IMR-90 (cell line): ENCODE data around the gene MRPL44. TPM values are rescaled to one million over a fixed set of nuclear protein-coding genes. Genes with fewer than 3 reads are reported as not detected.

Experiments used
- ATAC-seq: fragments of 200-7000 bp; cut with Tn5 transposase; 2 replicates; pipeline ENCODE4 v1.9.1; 2020; ENCODE audit warnings: low read depth, mild to moderate bottlenecking, moderate library complexity
- BruUV-seq: library from RNA; stranded (reverse); fragments of 400-500 nt; replicated peaks from 2 replicates; lab custom pipeline; 2021; lab: Mats Ljungman, UMichigan
- CTCF ChIA-PET: fragments of 300-600 bp; formaldehyde crosslinking; extraction: SDS; loops from one replicate; lab custom pipeline; 2021; ENCODE audit warnings: antibody characterized with exemption; lab: Yijun Ruan, JAX
- POLR2A ChIA-PET: fragments of 300-600 bp; sonication (Branson Sonifier 250); formaldehyde crosslinking; loops from one replicate; lab custom pipeline; 2022; ENCODE audit warnings: antibody characterized with exemption; ENCODE audit not compliant: unreplicated experiment; lab: Charles Lee
- DNase-seq: peaks from one replicate; pipeline ENCODE4 v3.0.0; 2013
- H2AFZ ChIP-seq: replicated peaks from 2 replicates; pipeline ENCODE3; 2013; ENCODE audit warnings: low read length, mild to moderate bottlenecking; ENCODE audit not compliant: poor library complexity
- H2AK5ac ChIP-seq: 2 replicates; pipeline ENCODE4 v1.6.1; 2013; ENCODE audit warnings: low read depth, low read length, inconsistent platforms
- H2AK9ac ChIP-seq: replicated peaks from 2 replicates; pipeline ENCODE3; 2013; ENCODE audit warnings: mild to moderate bottlenecking, low read depth, low read length, moderate library complexity; ENCODE audit not compliant: poor library complexity
- H2BK120ac ChIP-seq: 2 replicates; pipeline ENCODE4 v1.6.1; 2013; ENCODE audit warnings: low read depth, low read length, inconsistent platforms
- H2BK15ac ChIP-seq: 3 replicates; pipeline ENCODE4 v1.6.1; 2013; ENCODE audit warnings: low read depth, low read length, inconsistent platforms
- H2BK20ac ChIP-seq: 2 replicates; pipeline ENCODE4 v1.6.1; 2013; ENCODE audit warnings: low read depth, mild to moderate bottlenecking, inconsistent platforms, low read length, moderate library complexity
- H2BK5ac ChIP-seq: 2 replicates; pipeline ENCODE4 v1.6.1; 2013; ENCODE audit warnings: mild to moderate bottlenecking, low read depth, low read length, inconsistent platforms; ENCODE audit not compliant: poor library complexity, severe bottlenecking
- H3K14ac ChIP-seq: replicated peaks from 2 replicates; pipeline ENCODE4 v1.6.1; 2013; ENCODE audit warnings: low read depth, low read length, inconsistent platforms
- H3K18ac ChIP-seq: 2 replicates; pipeline ENCODE4 v1.6.1; 2013; ENCODE audit warnings: low read depth, low read length, control low read depth
- H3K23ac ChIP-seq: 2 replicates; pipeline ENCODE4 v1.6.1; 2013; ENCODE audit warnings: low read depth, low read length, inconsistent platforms
- H3K27ac ChIP-seq: 2 replicates; pipeline ENCODE4 v1.5.1; 2013; ENCODE audit warnings: mild to moderate bottlenecking, control low read depth, low read length; ENCODE audit not compliant: insufficient read depth
- H3K27me3 ChIP-seq: 2 replicates; pipeline ENCODE4 v1.6.1; 2013; ENCODE audit warnings: low read length; ENCODE audit not compliant: control insufficient read depth, insufficient read depth
- H3K36me3 ChIP-seq: 2 replicates; pipeline ENCODE4 v1.6.1; 2013; ENCODE audit warnings: low read length, mixed read lengths; ENCODE audit not compliant: control insufficient read depth, insufficient read depth
- H3K4ac ChIP-seq: 2 replicates; pipeline ENCODE4 v1.6.1; 2013; ENCODE audit warnings: low read depth, low read length, inconsistent platforms
- H3K4me1 ChIP-seq: 2 replicates; pipeline ENCODE4 v1.6.1; 2013; ENCODE audit warnings: low read length, mixed read lengths; ENCODE audit not compliant: control insufficient read depth, insufficient read depth
- H3K4me2 ChIP-seq: 2 replicates; pipeline ENCODE4 v1.6.1; 2013; ENCODE audit warnings: low read depth, mild to moderate bottlenecking, control low read depth, low read length, moderate library complexity
- H3K4me3 ChIP-seq: 2 replicates; pipeline ENCODE4 v1.5.1; 2013; ENCODE audit warnings: low read depth, mild to moderate bottlenecking, control low read depth, low read length, moderate library complexity; ENCODE audit not compliant: insufficient read depth
- H3K56ac ChIP-seq: 2 replicates; pipeline ENCODE4 v1.6.1; 2013; ENCODE audit warnings: low read length, inconsistent platforms; ENCODE audit not compliant: insufficient read depth; ENCODE audit errors: extremely low read depth
- H3K79me1 ChIP-seq, 2 experiments: 2 replicates each; pipeline ENCODE4 v1.6.1; 2013; ENCODE audit warnings: low read length in 2 of 2, inconsistent platforms in 1 of 2, low read depth in 1 of 2
- H3K9ac ChIP-seq: 2 replicates; pipeline ENCODE4 v1.6.1; 2013; ENCODE audit warnings: low read depth, low read length, control low read depth
- H3K9me1 ChIP-seq: 2 replicates; pipeline ENCODE4 v1.6.1; 2013; ENCODE audit warnings: low read length, inconsistent platforms; ENCODE audit not compliant: insufficient read depth
- H3K9me3 ChIP-seq: 2 replicates; pipeline ENCODE4 v1.6.1; 2013; ENCODE audit warnings: low read length; ENCODE audit not compliant: control insufficient read depth, insufficient read depth
- H4K20me1 ChIP-seq: 2 replicates; pipeline ENCODE4 v1.6.1; 2013; ENCODE audit warnings: low read length, inconsistent platforms; ENCODE audit not compliant: insufficient read depth
- H4K5ac ChIP-seq: 2 replicates; pipeline ENCODE4 v1.6.1; 2013; ENCODE audit warnings: mild to moderate bottlenecking, low read depth, low read length, control low read depth
- H4K8ac ChIP-seq, 2 experiments: 2 replicates each; pipeline ENCODE4 v1.6.1; 2013; ENCODE audit warnings: low read depth in 2 of 2, low read length in 2 of 2, control low read depth in 1 of 2, inconsistent platforms in 1 of 2
- H4K91ac ChIP-seq: 2 replicates; pipeline ENCODE4 v1.6.1; 2013; ENCODE audit warnings: low read depth, low read length, inconsistent platforms; ENCODE audit not compliant: insufficient read depth
- BHLHE40 ChIP-seq: fragments of 150-350 bp; IDR thresholded peaks from 2 replicates; pipeline ENCODE4 v1.6.1; 2016; ENCODE audit warnings: mild to moderate bottlenecking, low read depth, low read length
- CEBPB ChIP-seq: IDR thresholded peaks from 2 replicates; pipeline ENCODE4 v1.6.1; 2012; ENCODE audit warnings: low read depth, low read length, improper control_type of control experiment
- ELK1 ChIP-seq: fragments of 150-350 bp; IDR thresholded peaks from 2 replicates; pipeline ENCODE4 v1.6.1; 2016; ENCODE audit warnings: low read depth, mild to moderate bottlenecking, low read length, moderate library complexity, borderline replicate concordance
- MAFK ChIP-seq: IDR thresholded peaks from 2 replicates; pipeline ENCODE4 v1.6.1; 2012; ENCODE audit warnings: low read depth, low read length, improper control_type of control experiment
- MXI1 ChIP-seq: IDR thresholded peaks from 2 replicates; pipeline ENCODE4 v1.6.1; 2012; ENCODE audit warnings: low read depth, mild to moderate bottlenecking, low read length, moderate library complexity, borderline replicate concordance
- NFE2L2 ChIP-seq: fragments of 150-350 bp; IDR thresholded peaks from 2 replicates; pipeline ENCODE4 v1.6.1; 2016; ENCODE audit warnings: low read depth, mild to moderate bottlenecking, low read length
- POLR2A ChIP-seq: IDR thresholded peaks from 2 replicates; pipeline ENCODE4 v1.6.1; 2012; ENCODE audit warnings: mild to moderate bottlenecking, low read depth, low read length
- RAD21 ChIP-seq: IDR thresholded peaks from 2 replicates; pipeline ENCODE4 v1.6.1; 2012; ENCODE audit warnings: low read length, improper control_type of control experiment
- RCOR1 ChIP-seq: IDR thresholded peaks from 2 replicates; pipeline ENCODE4 v1.6.1; 2012; ENCODE audit warnings: mild to moderate bottlenecking, low read length, improper control_type of control experiment; ENCODE audit not compliant: insufficient replicate concordance
- SMC3 ChIP-seq: fragments of 150-350 bp; IDR thresholded peaks from 2 replicates; pipeline ENCODE4 v1.6.1; 2016; ENCODE audit warnings: low read depth, mild to moderate bottlenecking, antibody characterized with exemption, low read length, moderate library complexity
- USF2 ChIP-seq: fragments of 150-350 bp; IDR thresholded peaks from 2 replicates; pipeline ENCODE4 v1.6.1; 2017; ENCODE audit warnings: mild to moderate bottlenecking, antibody characterized with exemption, low read length, low read depth
- WGBS, 2 experiments: methylation state at CpG; one replicate each; pipeline versions ENCODE4 v1.1.5 to v1.1.7; 2013; ENCODE audit warnings: missing lambda C conversion rate in 2 of 2; ENCODE audit not compliant: insufficient read length in 1 of 2; ENCODE audit errors: extremely low coverage in 2 of 2; 5-methylcytosine and 5-hydroxymethylcytosine counted together
- dilution Hi-C: fragments of 300-500 bp; cut with HindIII; formaldehyde crosslinking; loops from one replicate; pipeline ENCODE4 v1.14.3; 2018; ENCODE audit warnings: low sequenced_read_pairs; ENCODE audit not compliant: unreplicated experiment
- in situ Hi-C: fragments of 300-500 bp; cut with MboI; formaldehyde crosslinking; loops from 3 replicates; pipeline ENCODE4 v1.14.3; 2019; ENCODE audit warnings: low sequenced_read_pairs, inconsistent platforms, mixed read lengths
- intact Hi-C: fragments of 100-400 bp; cut with micrococcal nuclease; formaldehyde crosslinking; loops from 2 replicates; pipeline ENCODE4 v1.10.0; 2022
- polyA plus RNA-seq, 3 experiments: library from polyadenylated mRNA; depleted of rRNA; stranded (reverse); fragments of >200 nt; gene quantifications; 2 replicates each; pipeline ENCODE4 v1.2.3, GENCODE V29; 2012; ENCODE audit warnings: low replicate concordance in 1 of 3
- total RNA-seq: library from RNA; depleted of rRNA; stranded (reverse); fragments of >200 nt; gene quantifications from 2 replicates; pipeline ENCODE4 v1.2.3, GENCODE V29; 2012

MRPL44 gene
- total and polyA plus RNA-seq, 2 of the 4 experiments (the other 2 are of a cell fraction): 18.6 to 20.1 TPM

GRCh38 chr2:223973606-223974005 is 16.3 kb downstream of the MRPL44 start:
- in situ Hi-C loops: no loop called here
- POLR2A ChIA-PET: no interaction called here

More at GRCh38 chr2:223973606-223974005, 16.3 kb downstream of the MRPL44 start:
- H2BK120ac ChIP-seq: no peak overlapping the region
- no peak overlapping the region for H2AFZ ChIP-seq
- H2BK20ac ChIP-seq: no peak overlapping the region
- no peak overlapping the region for H3K9ac ChIP-seq
- BruUV-seq: no TSS peak
- peaks cover 2% of the 10 kb centered on the region; the same call in 1 of the 2 replicates for H3K36me3 ChIP-seq
- no peak overlapping the region for H4K8ac ChIP-seq
- no peak overlapping the region for H2BK5ac ChIP-seq
- peaks cover 5% of the 10 kb centered on the region; the same call in 1 of the 2 replicates for H3K9me1 ChIP-seq
- no peak overlapping the region for H4K5ac ChIP-seq
- no peaks in the 10 kb centered on the region for H4K20me1 ChIP-seq
- ATAC-seq: no peak
- no peak overlapping the region for H3K4me2 ChIP-seq
- dilution Hi-C loops (no loop called here), intact Hi-C loops (loop anchor here (5.0 kb wide), 2 partner anchors 394 to 804 kb away; no protein-coding TSS in a partner anchor)
- H3K4me3 ChIP-seq: no peak overlapping the region
- no peak overlapping the region for H3K27ac ChIP-seq
- H3K4me1 ChIP-seq: no peaks in the 10 kb centered on the region
- H3K27me3 ChIP-seq: no peaks in the 10 kb centered on the region
- no peak overlapping the region for H4K91ac ChIP-seq
- no peak overlapping the region for H3K14ac ChIP-seq
- no peak for TF ChIP-seq USF2
- TF ChIP-seq BHLHE40: no peak
- no peak for TF ChIP-seq RAD21
- TF ChIP-seq CEBPB: no peak
- no peak for TF ChIP-seq SMC3
- TF ChIP-seq MXI1: no peak
- no peak for TF ChIP-seq POLR2A
- no peak for TF ChIP-seq RCOR1
- TF ChIP-seq NFE2L2: no peak
- no peak for TF ChIP-seq MAFK
- no peak for TF ChIP-seq ELK1
- H3K18ac ChIP-seq: no peak overlapping the region
- no peak overlapping the region for H2BK15ac ChIP-seq
- H3K79me1 ChIP-seq: no peaks in the 10 kb centered on the region
- no peak for DNase-seq
- CTCF ChIA-PET: no interaction called here
- H2AK5ac ChIP-seq: no peak overlapping the region
- no peak overlapping the region for H3K56ac ChIP-seq
- WGBS, 2 experiments: no CpG with 5 or more reads among the region's 3 CpGs
- no peak overlapping the region for H3K23ac ChIP-seq
- H3K9me3 ChIP-seq: no peaks in the 10 kb centered on the region
- H2AK9ac ChIP-seq: no peak overlapping the region
- no peak overlapping the region for H3K4ac ChIP-seq
